ENCODE results near the gene GRIA1. TPM values are rescaled to one million over a fixed set of nuclear protein-coding genes. Genes with fewer than 3 reads are reported as not detected.

The GRIA1 gene
- total and polyA plus RNA-seq, 8 donors, result 2.9 to 20.2 (median 11.2) TPM

GRCh38 chr5:153696256-153696655 is 205.8 kb downstream of the GRIA1 start:
- ATAC-seq, result peak; percentile 31
- intact Hi-C loops (cut with DNase I), result no loop called here
- no peaks in the 10 kb centered on the region for H3K36me3 ChIP-seq
- no peaks in the 10 kb centered on the region for H3K9me3 ChIP-seq
- no peak overlapping the region for H3K4me3 ChIP-seq
- TF ChIP-seq CTCF (IDR thresholded peaks at IDR 0.05), result no peak
- H3K4me1 ChIP-seq, result no peaks in the 10 kb centered on the region
- H3K27ac ChIP-seq, result no peak overlapping the region
- no peak for DNase-seq
- no peaks in the 10 kb centered on the region for H3K27me3 ChIP-seq

GRCh38 chr5:153699035-153699434 is 208.6 kb downstream of the GRIA1 start:
- intact Hi-C loops (cut with DNase I), result no loop called here
- ATAC-seq, result no peak
- H3K4me1 ChIP-seq, result no peaks in the 10 kb centered on the region
- no peaks in the 10 kb centered on the region for H3K36me3 ChIP-seq
- H3K27ac ChIP-seq, result no peak overlapping the region
- no peaks in the 10 kb centered on the region for H3K27me3 ChIP-seq
- no peak for TF ChIP-seq CTCF (IDR thresholded peaks at IDR 0.05)
- no peak for DNase-seq
- no peak overlapping the region for H3K4me3 ChIP-seq
- H3K9me3 ChIP-seq, result no peaks in the 10 kb centered on the region

GRCh38 chr5:153700940-153701339 is 210.5 kb downstream of the GRIA1 start:
- Histone ChIP-seq H3K27ac (no peak overlapping the region), H3K27me3 (no peaks in the 10 kb centered on the region), H3K4me3 (no peak overlapping the region), H3K4me1 (no peaks in the 10 kb centered on the region), H3K9me3 (no peaks in the 10 kb centered on the region), H3K36me3 (no peaks in the 10 kb centered on the region)
- no peak for DNase-seq
- intact Hi-C loops (cut with DNase I), result no loop called here
- TF ChIP-seq CTCF (IDR thresholded peaks at IDR 0.05), result no peak
- no peak for ATAC-seq

GRCh38 chr5:153702265-153702664 is 211.8 kb downstream of the GRIA1 start:
- Histone ChIP-seq H3K27me3 (no peaks in the 10 kb centered on the region), H3K4me1 (no peaks in the 10 kb centered on the region), H3K4me3 (no peak overlapping the region), H3K9me3 (no peaks in the 10 kb centered on the region), H3K36me3 (no peaks in the 10 kb centered on the region), H3K27ac (no peak overlapping the region)
- TF ChIP-seq CTCF (IDR thresholded peaks at IDR 0.05), result no peak
- DNase-seq (no peak), ATAC-seq (no peak)
- intact Hi-C loops (cut with DNase I), result no loop called here

- ATAC-seq (no peak), DNase-seq (no peak)
- no peaks in the 10 kb centered on the region for H3K36me3 ChIP-seq
- no peaks in the 10 kb centered on the region for H3K4me1 ChIP-seq
- no peaks in the 10 kb centered on the region for H3K9me3 ChIP-seq
- H3K27me3 ChIP-seq, result no peaks in the 10 kb centered on the region
- intact Hi-C loops (cut with DNase I), result no loop called here
- no peak overlapping the region for H3K27ac ChIP-seq
- TF ChIP-seq CTCF (IDR thresholded peaks at IDR 0.05), result no peak
- H3K4me3 ChIP-seq, result no peak overlapping the region
These were observed 213.6 kb downstream of the GRIA1 start for GRCh38 chr5:153704110-153704509.
